Panc1 (cell line): ENCODE results near the gene CPLX3.

Experiments used
- CTCF ChIP-seq: fragments of 450-650 bp; IDR thresholded peaks from 2 replicates; pipeline ENCODE4 v1.5.1; 2017; ENCODE audit warnings: mild to moderate bottlenecking
- POLR2AphosphoS5 ChIP-seq: IDR thresholded peaks from 2 replicates; pipeline ENCODE4 v1.6.1; 2012; ENCODE audit warnings: mild to moderate bottlenecking, low read depth, low read length, moderate library complexity

GRCh38 chr15:74838746-74839525 is 12.5 kb downstream of the CPLX3 start:
- TF ChIP-seq CTCF = no peak
- TF ChIP-seq POLR2AphosphoS5 = no peak
